Stomach (tissue), 4 donors: Measurements from ENCODE around the gene GPN2.

Experiments
- POLR2A ChIP-seq, 4 donors: fragments of 450-650 bp; IDR thresholded peaks; one replicate each; pipeline ENCODE4 v1.6.1; 2016; ENCODE audit warnings: antibody characterized with exemption in 4 of 4, control low read depth in 2 of 4, mild to moderate bottlenecking in 1 of 4, moderate library complexity in 1 of 4
- POLR2AphosphoS5 ChIP-seq, 3 donors: sonication (generic); formaldehyde crosslinking; IDR thresholded peaks; one replicate each; pipeline ENCODE4 v1.6.1; 2016; ENCODE audit warnings: antibody characterized with exemption in 3 of 3
- TF ChIP-seq, protein P1 (sequence below), 7 experiments: fragments of 450-650 bp in 4 of 7; fragments of 200-600 bp in 3 of 7; sonication (generic) in 3 of 7; IDR thresholded peaks; one replicate each; pipeline ENCODE4 v1.5.1; 2016 to 2019; ENCODE audit warnings: antibody characterized with exemption in 7 of 7, control low read depth in 2 of 7, mild to moderate bottlenecking in 1 of 7

DNA sequence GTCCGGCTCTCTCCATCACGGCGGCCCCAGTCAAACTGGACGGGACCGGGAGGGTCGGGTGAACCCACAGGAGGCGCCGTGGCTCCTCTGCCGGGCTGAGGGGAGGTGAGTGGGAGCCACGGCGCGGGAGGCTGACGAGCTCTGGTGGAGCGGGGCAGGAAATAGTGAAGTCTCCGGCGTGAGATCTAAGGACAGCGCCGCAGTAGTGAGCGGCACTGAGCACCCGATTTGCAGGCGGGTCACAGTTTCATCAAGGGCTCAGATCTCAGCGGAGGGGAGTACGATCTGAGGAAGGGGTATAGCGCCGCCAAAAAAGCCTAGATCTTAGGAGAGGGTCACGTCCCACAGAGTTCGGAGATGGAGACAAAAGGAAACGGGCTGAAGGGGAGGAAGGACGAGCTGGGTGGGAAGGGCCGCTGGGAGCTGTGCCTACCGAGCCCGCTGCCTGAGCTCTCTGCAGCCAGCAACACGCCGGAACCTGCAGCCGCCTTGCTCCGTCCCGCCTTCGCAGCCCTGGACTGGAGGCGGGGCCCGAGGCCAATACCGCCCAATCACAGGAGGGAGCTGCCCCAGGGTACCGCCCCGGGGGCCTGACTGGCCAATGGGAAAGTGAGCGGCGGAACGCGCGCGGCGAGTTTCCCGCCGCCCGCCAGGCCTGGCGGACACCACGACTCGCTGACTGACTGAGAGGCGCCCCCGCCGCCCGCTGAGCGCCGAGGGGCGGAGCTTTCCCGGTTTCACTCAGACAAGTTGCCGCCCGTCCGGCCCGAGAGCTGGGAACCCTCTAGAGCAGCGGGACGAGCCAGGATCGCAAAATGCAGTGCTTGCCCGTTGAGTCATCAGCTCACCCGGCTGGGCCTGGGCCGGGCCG is 25.2 kb downstream of the GPN2 start:
- TF ChIP-seq, protein P1, sequence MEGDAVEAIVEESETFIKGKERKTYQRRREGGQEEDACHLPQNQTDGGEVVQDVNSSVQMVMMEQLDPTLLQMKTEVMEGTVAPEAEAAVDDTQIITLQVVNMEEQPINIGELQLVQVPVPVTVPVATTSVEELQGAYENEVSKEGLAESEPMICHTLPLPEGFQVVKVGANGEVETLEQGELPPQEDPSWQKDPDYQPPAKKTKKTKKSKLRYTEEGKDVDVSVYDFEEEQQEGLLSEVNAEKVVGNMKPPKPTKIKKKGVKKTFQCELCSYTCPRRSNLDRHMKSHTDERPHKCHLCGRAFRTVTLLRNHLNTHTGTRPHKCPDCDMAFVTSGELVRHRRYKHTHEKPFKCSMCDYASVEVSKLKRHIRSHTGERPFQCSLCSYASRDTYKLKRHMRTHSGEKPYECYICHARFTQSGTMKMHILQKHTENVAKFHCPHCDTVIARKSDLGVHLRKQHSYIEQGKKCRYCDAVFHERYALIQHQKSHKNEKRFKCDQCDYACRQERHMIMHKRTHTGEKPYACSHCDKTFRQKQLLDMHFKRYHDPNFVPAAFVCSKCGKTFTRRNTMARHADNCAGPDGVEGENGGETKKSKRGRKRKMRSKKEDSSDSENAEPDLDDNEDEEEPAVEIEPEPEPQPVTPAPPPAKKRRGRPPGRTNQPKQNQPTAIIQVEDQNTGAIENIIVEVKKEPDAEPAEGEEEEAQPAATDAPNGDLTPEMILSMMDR (IDR thresholded peaks at IDR 0.05), result no peak
- TF ChIP-seq POLR2AphosphoS5 (IDR thresholded peaks at IDR 0.05), result peak; percentile 31 to 86 (median 82)
- TF ChIP-seq POLR2A (IDR thresholded peaks at IDR 0.05), result peak in 1 of 4 donors; percentile 85
